Vagina (tissue), 2 donors: ENCODE measurements around the gene RSRP1.
"Not testable (repeated sequence)": the region's sequence is repeated elsewhere in the genome, so short reads cannot be mapped to it uniquely, and the experiment has no call there.

Experiments used
- CTCF ChIP-seq, 3 experiments: fragments of 450-650 bp in 2 of 3; fragments of 200-600 bp in 1 of 3; sonication (generic) in 1 of 3; IDR thresholded peaks; one replicate each; pipeline ENCODE4 v1.5.1; 2017 to 2019; ENCODE audit warnings: antibody characterized with exemption in 3 of 3, mild to moderate bottlenecking in 2 of 3, moderate library complexity in 2 of 3
- POLR2A ChIP-seq, 2 donors: fragments of 450-650 bp; IDR thresholded peaks; one replicate each; pipeline ENCODE4 v1.6.1; 2017; ENCODE audit warnings: antibody characterized with exemption in 2 of 2, mild to moderate bottlenecking in 2 of 2, moderate library complexity in 2 of 2

GRCh38 chr1:25278358-25278757, 31.1 kb upstream of the RSRP1 start:
- TF ChIP-seq CTCF, POLR2A (IDR thresholded peaks at IDR 0.05): not testable (repeated sequence)
